CD4-positive, alpha-beta T cell treated with Interleukin-17A for 4 hours (primary cell): ENCODE data around the gene ALG8.
"Not testable (repeated sequence)": the region's sequence is repeated elsewhere in the genome, so short reads cannot be mapped to it uniquely, and the experiment has no call there.

Experiments
- DNase-seq: peaks from one replicate; pipeline ENCODE4 v3.0.0-alpha.2; 2020; ENCODE audit warnings: mixed read lengths

Gene ALG8

GRCh38 chr11:78066471-78066870, 73.0 kb downstream of the ALG8 start:
- no peak for DNase-seq

- DNase-seq: no peak
These were observed 74.2 kb downstream of the ALG8 start for GRCh38 chr11:78065203-78065602.

- DNase-seq: no peak
These were observed 75.8 kb downstream of the ALG8 start, which contains the start of gene THRSP for GRCh38 chr11:78063440-78064181. TSS of gene THRSP (plus strand) at chr11:78063861. CDS start at chr11:78063882, 21 bp downstream.

GRCh38 chr11:78062671-78063070, 76.8 kb downstream of the ALG8 start:
- DNase-seq: no peak

- no peak for DNase-seq
These were observed 77.5 kb downstream of the ALG8 start for GRCh38 chr11:78061921-78062311.

GRCh38 chr11:78061088-78061920, 78.1 kb downstream of the ALG8 start:
- DNase-seq: no peak

- DNase-seq: no peak
These were observed 78.9 kb downstream of the ALG8 start for GRCh38 chr11:78060533-78060932.

GRCh38 chr11:78059749-78060328, 79.6 kb downstream of the ALG8 start:
- DNase-seq: not testable (repeated sequence)

- no peak for DNase-seq
These were observed 81.9 kb downstream of the ALG8 start for GRCh38 chr11:78057462-78058055.

- no peak for DNase-seq
These were observed 83.3 kb downstream of the ALG8 start for GRCh38 chr11:78056093-78056492.

- DNase-seq: no peak
These were observed 84.5 kb downstream of the ALG8 start for GRCh38 chr11:78054971-78055370.

GRCh38 chr11:78050964-78051831, 88.2 kb downstream of the ALG8 start:
- no peak for DNase-seq
